Ovary (tissue), 9 donors: Measurements from ENCODE around the gene PBX4. TPM values are rescaled to one million over a fixed set of nuclear protein-coding genes. Genes with fewer than 3 reads are reported as not detected.

Experiments
- DNase-seq, 5 donors: peaks; one replicate each; pipeline ENCODE4 v3.0.0-alpha.2; 2019 to 2020
- H3K27ac ChIP-seq, 2 donors: fragments of 200-600 bp; one replicate each; pipeline versions ENCODE4 v1.5.1 to v1.8.0; 2019 to 2022
- H3K27me3 ChIP-seq: fragments of 200-600 bp; one replicate; pipeline ENCODE4 v1.8.0; 2022
- H3K36me3 ChIP-seq: fragments of 200-600 bp; sonication (generic); one replicate; pipeline ENCODE4 v1.5.1; 2019
- H3K4me1 ChIP-seq: one replicate; pipeline ENCODE4 v1.8.1; 2013; ENCODE audit warnings: mild to moderate bottlenecking, moderate library complexity; ENCODE audit not compliant: insufficient read depth
- H3K4me3 ChIP-seq: fragments of 200-600 bp; sonication (generic); one replicate; pipeline ENCODE4 v1.5.1; 2017
- H3K9me3 ChIP-seq, 2 donors: fragments of 200-600 bp in 1 of 2; sonication (generic) in 1 of 2; one replicate each; pipeline versions ENCODE4 v1.5.1 to v1.8.1; 2013 to 2019; ENCODE audit warnings: mild to moderate bottlenecking in 1 of 2, moderate library complexity in 1 of 2
- EP300 ChIP-seq: sonication (generic); formaldehyde crosslinking; IDR thresholded peaks from one replicate; pipeline ENCODE4 v1.6.1; 2017; ENCODE audit warnings: antibody characterized with exemption
- POLR2A ChIP-seq: fragments of 450-650 bp; IDR thresholded peaks from one replicate; pipeline ENCODE4 v1.6.1; 2017; ENCODE audit warnings: antibody characterized with exemption, mild to moderate bottlenecking, moderate library complexity
- WGBS, 3 donors: extraction: QIAGEN DNeasy Blood & Tissue Kit in 1 of 3; methylation state at CpG; one replicate each; pipeline versions ENCODE4 v1.1.5 to v1.1.7; 2013 to 2017; 5-methylcytosine and 5-hydroxymethylcytosine counted together
- intact Hi-C, 4 donors: fragments of 100-400 bp; cut with DNase I; formaldehyde crosslinking; loops; one replicate each; pipeline versions ENCODE4 v1.11.0 to v1.15.1; 2022 to 2023
- polyA plus RNA-seq, 2 donors: library from polyadenylated mRNA; stranded (reverse); fragments of 200-250 nt in 1 of 2; fragments of 350-450 nt in 1 of 2; fragmentation: Illumina TruSeq in 1 of 2; extraction: RNeasy Lipid Tissue Mini Kit (QIAGEN cat#74804) in 1 of 2; gene quantifications; one replicate each; pipeline ENCODE4 v1.2.3, GENCODE V29; 2013 to 2014
- total RNA-seq, 7 donors: library from RNA; depleted of rRNA in 2 of 7; stranded (reverse); fragments of >200 nt in 2 of 7; fragmentation: NEBNext Ultra II Directional in 3 of 7; extraction: Animal tissue kit (Norgen Biotek cat#: 25700) in 3 of 7; gene quantifications; one replicate each; pipeline versions ENCODE4 v1.1.0 to v1.2.4, GENCODE V29; 2016 to 2023
- TF ChIP-seq, protein P1 (sequence below), 3 donors: fragments of 450-650 bp in 2 of 3; fragments of 200-600 bp in 1 of 3; IDR thresholded peaks; one replicate each; pipeline versions ENCODE4 v1.5.1 to v1.8.0; 2016 to 2022; ENCODE audit warnings: antibody characterized with exemption in 3 of 3, mild to moderate bottlenecking in 1 of 3
- donor health status: DM: no; HTN: no; CAD: no; lungs with moderate emphysema.
- donor health status: DM: no; HTN: no; CAD: no.
- donor health status: Bipolar disorder and iron deficiency.
- donor health status: DM: yes; HTN: yes; CAD: no.
- donor health status: DM: no; HTN: no; CAD: no.
- donor health status: DM: yes; HTN: yes; CAD: no.

Gene PBX4
- total and polyA plus RNA-seq, 9 donors = 0.73 to 4.4 (median 3.2) TPM

- no peaks in the 10 kb centered on the region for H3K27me3 ChIP-seq
- TF ChIP-seq POLR2A = no peak
- TF ChIP-seq EP300 = no peak
- TF ChIP-seq, protein P1, sequence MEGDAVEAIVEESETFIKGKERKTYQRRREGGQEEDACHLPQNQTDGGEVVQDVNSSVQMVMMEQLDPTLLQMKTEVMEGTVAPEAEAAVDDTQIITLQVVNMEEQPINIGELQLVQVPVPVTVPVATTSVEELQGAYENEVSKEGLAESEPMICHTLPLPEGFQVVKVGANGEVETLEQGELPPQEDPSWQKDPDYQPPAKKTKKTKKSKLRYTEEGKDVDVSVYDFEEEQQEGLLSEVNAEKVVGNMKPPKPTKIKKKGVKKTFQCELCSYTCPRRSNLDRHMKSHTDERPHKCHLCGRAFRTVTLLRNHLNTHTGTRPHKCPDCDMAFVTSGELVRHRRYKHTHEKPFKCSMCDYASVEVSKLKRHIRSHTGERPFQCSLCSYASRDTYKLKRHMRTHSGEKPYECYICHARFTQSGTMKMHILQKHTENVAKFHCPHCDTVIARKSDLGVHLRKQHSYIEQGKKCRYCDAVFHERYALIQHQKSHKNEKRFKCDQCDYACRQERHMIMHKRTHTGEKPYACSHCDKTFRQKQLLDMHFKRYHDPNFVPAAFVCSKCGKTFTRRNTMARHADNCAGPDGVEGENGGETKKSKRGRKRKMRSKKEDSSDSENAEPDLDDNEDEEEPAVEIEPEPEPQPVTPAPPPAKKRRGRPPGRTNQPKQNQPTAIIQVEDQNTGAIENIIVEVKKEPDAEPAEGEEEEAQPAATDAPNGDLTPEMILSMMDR (IDR thresholded peaks at IDR 0.05) = no peak
- intact Hi-C loops = no loop called here
- DNase-seq = no peak
- H3K36me3 ChIP-seq = no peaks in the 10 kb centered on the region
- no peak overlapping the region for H3K27ac ChIP-seq
- no peaks in the 10 kb centered on the region for H3K9me3 ChIP-seq
- WGBS, 3 donors = 77 to 80% (median 79%) methylated on average over 10 of the region's 10 CpGs
- no peaks in the 10 kb centered on the region for H3K4me1 ChIP-seq
- no peak overlapping the region for H3K4me3 ChIP-seq
Measured at GRCh38 chr19:19570571-19570970, 47.9 kb downstream of the PBX4 start.

- no peaks in the 10 kb centered on the region for H3K9me3 ChIP-seq
- intact Hi-C loops = no loop called here
- H3K4me3 ChIP-seq = no peak overlapping the region
- TF ChIP-seq EP300 = no peak
- TF ChIP-seq POLR2A = no peak
- TF ChIP-seq, protein P1 (IDR thresholded peaks at IDR 0.05) = no peak
- no peaks in the 10 kb centered on the region for H3K4me1 ChIP-seq
- H3K36me3 ChIP-seq = no peaks in the 10 kb centered on the region
- no peak for DNase-seq
- 94% methylated on average over 25 of the region's 25 CpGs for WGBS, 3 donors
- no peaks in the 10 kb centered on the region for H3K27me3 ChIP-seq
- no peak overlapping the region for H3K27ac ChIP-seq
Measured at GRCh38 chr19:19568802-19569756, 49.4 kb downstream of the PBX4 start.

DNA sequence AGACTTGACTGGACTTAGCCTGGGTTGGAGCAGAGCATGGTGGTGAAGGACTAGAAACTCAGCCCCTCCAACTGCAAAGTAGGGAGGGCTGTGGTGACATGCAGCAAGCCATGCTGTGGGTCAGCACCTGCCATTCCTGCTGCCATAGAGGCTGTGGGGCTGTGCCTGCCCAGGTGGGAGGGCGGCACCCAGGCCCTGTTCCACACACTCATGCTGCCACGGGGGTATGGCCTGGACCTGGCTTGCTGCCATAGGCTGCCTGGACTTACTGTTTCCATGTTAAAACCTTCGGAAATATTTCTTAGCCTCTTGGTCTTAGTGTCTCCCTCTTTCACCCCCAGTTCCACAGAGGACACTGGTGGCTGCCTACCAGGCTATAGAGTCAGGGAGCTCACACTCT, 51.1 kb downstream of the PBX4 start:
- no peak overlapping the region for H3K4me3 ChIP-seq
- no peak overlapping the region for H3K27ac ChIP-seq
- H3K27me3 ChIP-seq = no peaks in the 10 kb centered on the region
- intact Hi-C loops = no loop called here
- no peaks in the 10 kb centered on the region for H3K9me3 ChIP-seq
- WGBS, 3 donors = 79 to 87% (median 86%) methylated on average over 3 of the region's 3 CpGs
- H3K4me1 ChIP-seq = no peaks in the 10 kb centered on the region
- no peaks in the 10 kb centered on the region for H3K36me3 ChIP-seq
- no peak for DNase-seq
- no peak for TF ChIP-seq EP300
- TF ChIP-seq, protein P1 (IDR thresholded peaks at IDR 0.05) = no peak
- TF ChIP-seq POLR2A = no peak

DNA sequence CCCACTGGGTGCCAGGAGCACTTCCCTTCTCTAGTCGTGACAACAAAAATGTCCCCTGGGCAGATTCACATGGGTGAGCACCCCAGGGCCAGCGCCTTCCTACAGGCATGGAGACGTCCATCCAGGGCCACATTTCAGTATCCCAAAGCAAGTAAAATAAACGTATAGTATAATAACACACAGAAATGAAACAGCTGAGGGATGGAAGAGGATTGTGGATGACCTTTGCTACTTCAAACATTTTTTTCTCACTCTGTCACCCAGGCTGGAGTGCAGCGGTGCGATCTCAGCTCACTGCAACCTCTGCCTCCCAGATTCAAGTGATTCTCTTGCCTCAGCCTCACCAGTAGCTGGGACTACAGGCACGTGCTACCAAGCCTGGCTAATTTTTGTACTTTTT, 52.2 kb downstream of the PBX4 start:
- TF ChIP-seq, protein P1 (IDR thresholded peaks at IDR 0.05) = no peak
- TF ChIP-seq EP300 (no peak), POLR2A (no peak)
- Histone ChIP-seq H3K9me3 (no peaks in the 10 kb centered on the region), H3K4me1 (no peaks in the 10 kb centered on the region), H3K27me3 (no peaks in the 10 kb centered on the region), H3K36me3 (no peaks in the 10 kb centered on the region), H3K4me3 (no peak overlapping the region), H3K27ac (no peak overlapping the region)
- intact Hi-C loops = no loop called here
- WGBS, 3 donors = 69 to 83% (median 75%) methylated on average over 7 of the region's 7 CpGs
- DNase-seq = no peak
